GM21786 (cell line): Measurements from ENCODE around the gene DQX1.

Experiments
- ATAC-seq: cut with Tn5 transposase; IDR thresholded peaks from one replicate; pipeline ENCODE4 v1.9.1; 2021; ENCODE audit not compliant: unreplicated experiment

Gene DQX1

DNA sequence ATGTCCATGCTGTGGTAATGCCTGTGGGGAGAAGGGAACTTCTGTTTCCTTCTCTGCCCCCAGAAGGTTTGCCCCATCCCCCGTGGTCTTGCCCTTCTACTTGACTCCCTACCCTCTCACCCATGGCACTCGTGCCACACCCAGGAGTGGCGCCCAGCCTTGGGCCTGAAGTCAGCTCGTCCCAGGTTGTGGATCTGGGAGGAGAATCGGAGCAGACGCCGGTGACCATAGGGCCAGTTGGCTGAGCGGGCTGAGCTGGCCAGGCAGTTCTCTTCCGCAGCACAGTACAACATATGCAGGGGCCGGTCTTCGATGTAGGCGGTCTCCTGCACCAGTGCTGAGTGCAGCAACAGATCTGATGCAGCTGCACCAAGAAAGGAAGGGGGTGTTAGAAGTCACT lies 8.4 kb upstream of the DQX1 start:
- ATAC-seq = no peak

GRCh38 chr2:74533464-74533863 lies 7.4 kb upstream of the DQX1 start:
- no peak for ATAC-seq

DNA sequence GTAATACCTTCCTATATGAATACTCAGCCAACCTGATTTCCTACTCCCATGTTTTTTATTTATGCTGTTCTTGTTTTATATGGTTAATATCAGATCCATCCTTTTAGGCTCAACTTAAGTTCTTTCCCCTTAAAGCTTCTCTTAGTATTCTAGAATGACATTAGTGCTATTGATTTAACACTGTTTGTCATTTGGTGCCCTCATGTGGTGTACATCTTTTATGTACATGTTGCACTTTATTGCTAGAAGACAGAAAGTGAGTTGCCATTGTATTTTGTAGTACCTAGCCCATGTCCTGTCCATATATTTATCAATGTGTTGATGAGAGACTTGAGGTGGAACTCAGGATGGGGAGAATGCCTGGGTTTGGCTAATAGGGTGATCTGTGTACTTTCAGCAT lies 6.2 kb upstream of the DQX1 start:
- ATAC-seq = no peak

- no peak for ATAC-seq
Measured at GRCh38 chr2:74531666-74532065, 5.6 kb upstream of the DQX1 start.

DNA sequence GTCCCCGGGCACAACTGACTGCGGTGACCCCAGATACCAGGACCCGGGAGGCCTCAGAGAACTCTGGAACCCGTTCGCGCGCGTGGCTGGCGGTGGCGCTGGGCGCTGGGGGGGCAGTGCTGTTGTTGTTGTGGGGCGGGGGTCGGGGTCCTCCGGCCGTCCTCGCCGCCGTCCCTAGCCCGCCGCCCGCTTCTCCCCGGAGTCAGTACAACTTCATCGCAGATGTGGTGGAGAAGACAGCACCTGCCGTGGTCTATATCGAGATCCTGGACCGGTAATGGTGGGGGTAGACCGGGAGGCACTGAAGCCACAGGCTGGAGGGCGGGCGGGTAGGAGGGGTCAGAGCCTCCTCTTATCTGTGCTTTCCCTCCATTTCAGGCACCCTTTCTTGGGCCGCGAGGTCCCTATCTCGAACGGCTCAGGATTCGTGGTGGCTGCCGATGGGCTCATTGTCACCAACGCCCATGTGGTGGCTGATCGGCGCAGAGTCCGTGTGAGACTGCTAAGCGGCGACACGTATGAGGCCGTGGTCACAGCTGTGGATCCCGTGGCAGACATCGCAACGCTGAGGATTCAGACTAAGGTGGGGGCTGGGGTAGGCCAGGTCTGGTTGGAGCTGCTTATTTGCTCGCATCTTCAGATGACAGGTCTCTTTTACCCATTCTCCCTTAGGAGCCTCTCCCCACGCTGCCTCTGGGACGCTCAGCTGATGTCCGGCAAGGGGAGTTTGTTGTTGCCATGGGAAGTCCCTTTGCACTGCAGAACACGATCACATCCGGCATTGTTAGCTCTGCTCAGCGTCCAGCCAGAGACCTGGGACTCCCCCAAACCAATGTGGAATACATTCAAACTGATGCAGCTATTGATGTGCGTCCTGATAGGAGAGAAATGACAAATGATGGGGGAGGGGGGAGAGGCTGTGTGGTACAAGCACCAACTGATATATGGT lies 4.5 kb upstream of the DQX1 start:
- ATAC-seq = peak; percentile 33

GRCh38 chr2:74529357-74530238 lies 3.6 kb upstream of the DQX1 start, which contains the start of the genes AUP1 and HTRA2:
AUP1 (minus strand) TSS chr2:74529706; CDS start chr2:74529629, 77 bp downstream.
HTRA2 (plus strand) TSS chr2:74529933; CDS start chr2:74530007, 74 bp downstream.
- peak; percentile 78 for ATAC-seq

GRCh38 chr2:74528600-74529356 lies 2.7 kb upstream of the DQX1 start:
- peak; percentile 2 for ATAC-seq

DNA sequence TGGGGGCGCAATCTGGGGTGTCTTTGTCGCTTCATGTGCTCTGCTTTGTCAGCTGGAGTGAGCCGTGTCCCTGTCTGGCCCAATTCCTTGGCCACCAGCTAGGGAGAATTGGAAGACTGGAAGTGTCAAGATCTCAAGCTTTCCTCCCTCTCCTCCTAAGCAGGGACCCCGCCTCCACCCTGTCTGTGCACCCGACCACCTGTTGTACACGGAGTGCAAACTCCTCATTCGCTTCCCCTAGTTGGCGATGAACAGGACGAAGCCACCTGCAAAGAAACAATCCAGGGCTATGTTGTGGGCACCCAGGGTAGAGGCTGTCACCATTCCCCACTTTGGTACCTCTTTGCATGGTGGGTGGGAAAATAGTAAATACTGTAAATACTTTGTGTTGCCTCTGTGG lies 1.7 kb upstream of the DQX1 start:
- no peak for ATAC-seq

DNA sequence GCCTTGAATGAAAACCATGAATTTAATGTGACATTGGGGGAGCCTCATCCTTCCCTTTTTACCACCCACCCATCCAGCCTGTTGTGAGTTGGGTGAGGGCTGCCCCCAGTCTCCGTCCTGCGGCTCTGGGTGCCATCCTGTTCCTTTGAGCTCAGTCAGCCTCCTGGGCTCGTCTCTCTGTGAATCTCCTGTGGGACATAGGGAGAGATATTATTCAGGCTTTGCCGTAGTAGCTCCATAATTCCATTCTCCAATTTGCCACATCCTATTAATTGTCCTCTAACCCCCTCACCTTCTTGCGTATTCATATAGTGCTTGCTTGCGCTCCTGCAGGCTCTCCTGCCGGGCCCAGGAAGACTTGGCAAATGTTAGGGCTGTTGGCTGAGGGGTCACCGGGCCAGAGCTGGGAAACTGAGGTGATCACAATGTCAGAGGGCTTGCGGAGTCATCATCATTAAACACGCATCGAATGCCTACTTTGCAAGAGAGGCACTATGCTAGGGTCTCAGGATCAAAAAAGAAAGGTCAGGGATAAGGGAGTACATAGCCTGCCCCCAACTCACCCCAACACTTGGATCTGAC lies 709 bp upstream of the DQX1 start:
- no peak for ATAC-seq

- no peak for ATAC-seq
Measured at GRCh38 chr2:74524955-74525716, 895 bp downstream of the DQX1 start.

GRCh38 chr2:74524005-74524404 lies 2.0 kb downstream of the DQX1 start:
- ATAC-seq = no peak

- ATAC-seq = no peak
Measured at GRCh38 chr2:74522516-74522915, 3.5 kb downstream of the DQX1 start.

GRCh38 chr2:74516650-74517049 lies 9.4 kb downstream of the DQX1 start:
- no peak for ATAC-seq

DNA sequence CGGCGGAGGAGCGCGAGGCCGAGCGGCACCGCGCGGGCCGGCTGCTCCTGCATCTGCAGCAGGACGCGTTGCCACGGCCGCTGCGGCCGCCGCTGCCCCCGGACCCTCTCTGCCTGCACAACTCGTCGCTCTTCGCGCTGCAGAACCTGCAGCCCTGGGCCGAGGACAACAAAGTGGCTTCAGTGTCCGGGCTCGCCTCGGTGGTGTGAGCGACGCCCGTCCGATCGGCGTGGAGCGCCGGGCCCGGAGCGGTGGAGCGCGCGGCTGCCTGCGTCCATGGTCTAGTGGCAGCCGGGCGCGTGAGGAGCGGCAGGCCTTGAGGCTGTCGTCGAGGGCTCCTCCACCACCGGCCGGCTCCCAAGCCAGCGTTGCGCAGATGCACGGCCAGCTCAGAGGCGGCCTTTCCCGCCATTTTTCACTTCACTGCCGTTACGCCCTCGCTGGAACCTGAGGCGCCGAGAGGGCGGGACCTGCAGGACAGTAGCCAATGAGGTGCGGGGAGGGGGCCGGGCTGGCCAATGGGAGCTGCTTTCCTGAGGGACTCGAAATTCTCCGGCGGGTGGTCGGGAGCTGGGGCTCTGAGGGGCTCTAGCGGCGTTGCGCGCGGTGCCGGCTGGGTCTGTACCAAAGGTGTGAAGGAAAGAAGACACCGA lies 9.9 kb downstream of the DQX1 start:
- no peak for ATAC-seq

DNA sequence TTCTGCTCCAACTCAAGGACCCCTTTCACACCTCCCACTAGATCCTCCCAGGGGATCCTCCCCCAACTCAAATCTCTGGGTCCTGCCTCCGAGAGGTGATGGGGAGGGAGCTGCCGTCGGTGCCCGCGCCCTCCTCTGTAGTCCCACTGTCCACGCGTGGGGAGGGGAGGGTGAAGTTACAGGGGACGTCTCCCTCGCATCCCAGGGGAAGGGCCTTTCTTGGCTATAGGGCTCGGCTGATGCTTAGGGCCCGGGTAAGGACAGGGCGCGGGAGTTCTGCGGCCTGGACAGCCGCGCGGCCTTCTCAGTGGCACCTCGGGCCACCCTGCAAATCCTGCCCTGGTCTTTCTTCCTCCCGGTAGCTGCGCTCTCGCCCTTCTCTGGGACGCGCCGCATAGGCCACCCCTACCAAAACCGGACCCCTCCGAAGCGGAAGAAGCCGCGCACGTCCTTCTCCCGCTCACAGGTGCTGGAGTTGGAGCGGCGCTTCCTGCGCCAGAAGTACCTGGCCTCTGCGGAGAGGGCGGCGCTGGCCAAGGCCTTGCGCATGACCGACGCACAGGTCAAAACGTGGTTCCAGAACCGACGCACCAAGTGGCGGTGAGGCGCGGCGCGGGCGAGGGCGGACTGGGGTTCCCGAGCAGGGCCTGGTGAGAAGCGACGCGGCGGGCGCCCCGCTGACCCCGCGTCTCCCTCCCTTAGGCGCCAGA lies 10.6 kb downstream of the DQX1 start:
- ATAC-seq = no peak

- ATAC-seq = no peak
Measured at GRCh38 chr2:74514368-74515270, 11.4 kb downstream of the DQX1 start, which contains the start of gene TLX2. TLX2 (plus strand) TSS chr2:74514450; CDS start chr2:74514807, 357 bp downstream.

GRCh38 chr2:74513605-74514367 lies 12.2 kb downstream of the DQX1 start:
- ATAC-seq = no peak
